GM23338 (cell line): Measurements from ENCODE around the gene TNPO1.

Source experiments
- CREB1 ChIP-seq: fragments of 250-450 bp; sonication (Bioruptor Pico); IDR thresholded peaks from 2 replicates; pipeline ENCODE4 v1.5.0; 2020; ENCODE audit warnings: low read depth, mild to moderate bottlenecking, moderate library complexity
- ZNF331 ChIP-seq: fragments of 250-450 bp; sonication (Bioruptor Pico); IDR thresholded peaks from 2 replicates; pipeline ENCODE4 v1.5.0; 2020; ENCODE audit warnings: low read depth, mild to moderate bottlenecking, moderate library complexity
- ZNF462 ChIP-seq: fragments of 250-450 bp; sonication (Bioruptor Pico); IDR thresholded peaks from 2 replicates; pipeline ENCODE4 v1.5.0; 2020; ENCODE audit warnings: mild to moderate bottlenecking, moderate library complexity
- TF ChIP-seq, protein P1 (sequence below), 2 experiments: fragments of 200-600 bp in 1 of 2; sonication (generic) in 1 of 2; conservative IDR thresholded peaks; 2 replicates each; pipeline versions ENCODE4 v1.5.1 to v1.6.1; 2016 to 2017; ENCODE audit warnings: antibody characterized with exemption in 2 of 2, low read depth in 2 of 2, mild to moderate bottlenecking in 2 of 2, moderate library complexity in 1 of 2

DNA sequence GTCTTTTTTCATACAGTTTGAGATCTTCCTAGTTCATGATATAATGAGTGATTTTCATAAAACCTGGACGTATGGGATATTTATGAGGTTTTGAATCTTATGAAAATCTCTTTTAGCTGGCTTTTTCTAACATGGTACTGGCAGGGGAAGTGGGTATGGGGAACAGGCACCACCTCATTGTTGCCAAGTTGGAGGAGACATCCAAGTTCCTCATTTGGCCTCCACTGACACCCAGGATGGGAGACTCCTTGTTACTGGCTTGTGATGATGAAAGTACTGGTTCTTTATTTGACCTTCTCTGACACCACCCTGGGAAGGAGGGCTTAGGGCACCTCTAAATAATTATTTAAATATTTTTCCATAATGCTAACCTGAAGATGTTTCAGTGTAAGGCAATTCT lies 4.0 kb upstream of the TNPO1 start:
- no peak for TF ChIP-seq ZNF462 (CRISPR knock-in tag)
- TF ChIP-seq, protein P1, sequence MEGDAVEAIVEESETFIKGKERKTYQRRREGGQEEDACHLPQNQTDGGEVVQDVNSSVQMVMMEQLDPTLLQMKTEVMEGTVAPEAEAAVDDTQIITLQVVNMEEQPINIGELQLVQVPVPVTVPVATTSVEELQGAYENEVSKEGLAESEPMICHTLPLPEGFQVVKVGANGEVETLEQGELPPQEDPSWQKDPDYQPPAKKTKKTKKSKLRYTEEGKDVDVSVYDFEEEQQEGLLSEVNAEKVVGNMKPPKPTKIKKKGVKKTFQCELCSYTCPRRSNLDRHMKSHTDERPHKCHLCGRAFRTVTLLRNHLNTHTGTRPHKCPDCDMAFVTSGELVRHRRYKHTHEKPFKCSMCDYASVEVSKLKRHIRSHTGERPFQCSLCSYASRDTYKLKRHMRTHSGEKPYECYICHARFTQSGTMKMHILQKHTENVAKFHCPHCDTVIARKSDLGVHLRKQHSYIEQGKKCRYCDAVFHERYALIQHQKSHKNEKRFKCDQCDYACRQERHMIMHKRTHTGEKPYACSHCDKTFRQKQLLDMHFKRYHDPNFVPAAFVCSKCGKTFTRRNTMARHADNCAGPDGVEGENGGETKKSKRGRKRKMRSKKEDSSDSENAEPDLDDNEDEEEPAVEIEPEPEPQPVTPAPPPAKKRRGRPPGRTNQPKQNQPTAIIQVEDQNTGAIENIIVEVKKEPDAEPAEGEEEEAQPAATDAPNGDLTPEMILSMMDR (conservative IDR thresholded peaks at IDR 0.05; ENCODE audit: low read depth in 2 of 2), result no peak
- TF ChIP-seq CREB1, result no peak
- TF ChIP-seq ZNF331 (CRISPR knock-in tag), result no peak
